Spleen (tissue), 7 donors: ENCODE measurements around the gene MYH7.

Source experiments
- POLR2A ChIP-seq, 3 donors: fragments of 450-650 bp; IDR thresholded peaks; one replicate each; pipeline ENCODE4 v1.5.1; 2017; ENCODE audit warnings: antibody characterized with exemption in 3 of 3, mild to moderate bottlenecking in 1 of 3
- TF ChIP-seq, protein P1 (sequence below), 11 experiments: fragments of 200-600 bp in 7 of 11; fragments of 450-650 bp in 4 of 11; sonication (generic) in 4 of 11; IDR thresholded peaks in 8 of 11; conservative IDR thresholded peaks in 3 of 11; 1 replicate in 7 of 11; 2 replicates in 4 of 11; pipeline versions ENCODE4 v1.4.0 to v1.8.0; 2016 to 2021; ENCODE audit warnings: antibody characterized with exemption in 11 of 11, inconsistent platforms in 4 of 11, mild to moderate bottlenecking in 1 of 11
- donor health status: DM: no; HTN: no; CAD: no; lungs with moderate emphysema.
- donor health status: DM: no; HTN: no; CAD: no.
- donor health status: DM: no; HTN: no; CAD: no.

GRCh38 chr14:23365036-23365731 is 70.3 kb downstream of the MYH7 start, which contains the start of gene EFS:
- TF ChIP-seq, protein P1, sequence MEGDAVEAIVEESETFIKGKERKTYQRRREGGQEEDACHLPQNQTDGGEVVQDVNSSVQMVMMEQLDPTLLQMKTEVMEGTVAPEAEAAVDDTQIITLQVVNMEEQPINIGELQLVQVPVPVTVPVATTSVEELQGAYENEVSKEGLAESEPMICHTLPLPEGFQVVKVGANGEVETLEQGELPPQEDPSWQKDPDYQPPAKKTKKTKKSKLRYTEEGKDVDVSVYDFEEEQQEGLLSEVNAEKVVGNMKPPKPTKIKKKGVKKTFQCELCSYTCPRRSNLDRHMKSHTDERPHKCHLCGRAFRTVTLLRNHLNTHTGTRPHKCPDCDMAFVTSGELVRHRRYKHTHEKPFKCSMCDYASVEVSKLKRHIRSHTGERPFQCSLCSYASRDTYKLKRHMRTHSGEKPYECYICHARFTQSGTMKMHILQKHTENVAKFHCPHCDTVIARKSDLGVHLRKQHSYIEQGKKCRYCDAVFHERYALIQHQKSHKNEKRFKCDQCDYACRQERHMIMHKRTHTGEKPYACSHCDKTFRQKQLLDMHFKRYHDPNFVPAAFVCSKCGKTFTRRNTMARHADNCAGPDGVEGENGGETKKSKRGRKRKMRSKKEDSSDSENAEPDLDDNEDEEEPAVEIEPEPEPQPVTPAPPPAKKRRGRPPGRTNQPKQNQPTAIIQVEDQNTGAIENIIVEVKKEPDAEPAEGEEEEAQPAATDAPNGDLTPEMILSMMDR (IDR thresholded peaks at IDR 0.05 in 8 of 11, conservative IDR thresholded peaks at IDR 0.05 in 3 of 11) = no peak
- TF ChIP-seq POLR2A (IDR thresholded peaks at IDR 0.05) = no peak
